HG03103 (cell line): Measurements from ENCODE around the gene DNAH2.

Experiments
- ATAC-seq: cut with Tn5 transposase; IDR thresholded peaks from one replicate; pipeline ENCODE4 v1.9.1; 2021; ENCODE audit warnings: low read depth; ENCODE audit not compliant: unreplicated experiment

The DNAH2 gene

GRCh38 chr17:7716901-7717755 lies at the start of gene DNAH2:
DNAH2 (plus strand) TSS chr17:7717744; CDS start chr17:7719735, 1,991 bp downstream.
- ATAC-seq = no peak

- ATAC-seq = no peak
Measured at GRCh38 chr17:7668482-7668881, 49.1 kb upstream of the DNAH2 start.

- ATAC-seq = no peak
Measured at GRCh38 chr17:7673239-7673638, 44.3 kb upstream of the DNAH2 start.

- ATAC-seq = no peak
Measured at GRCh38 chr17:7674934-7675333, 42.6 kb upstream of the DNAH2 start.

- ATAC-seq = no peak
Measured at GRCh38 chr17:7676533-7676932, 41.0 kb upstream of the DNAH2 start.

- ATAC-seq = no peak
Measured at GRCh38 chr17:7677388-7678067, 40.0 kb upstream of the DNAH2 start.

- ATAC-seq = no peak
Measured at GRCh38 chr17:7684851-7685532, 32.6 kb upstream of the DNAH2 start.

- ATAC-seq = peak; percentile 43
Measured at GRCh38 chr17:7685533-7686221, 31.9 kb upstream of the DNAH2 start.

- ATAC-seq = peak; percentile 40
Measured at GRCh38 chr17:7686222-7687071, 31.1 kb upstream of the DNAH2 start.

- ATAC-seq = no peak
Measured at GRCh38 chr17:7687072-7687907, 30.3 kb upstream of the DNAH2 start, which contains the start of gene TP53. TP53 (minus strand) TSS chr17:7687490; CDS start chr17:7676594, 10,896 bp downstream.

- ATAC-seq = peak; percentile 62
Measured at GRCh38 chr17:7687908-7688807, 29.4 kb upstream of the DNAH2 start, which contains the start of gene WRAP53. WRAP53 (plus strand) TSS chr17:7688477; CDS start chr17:7688649, 172 bp downstream.

GRCh38 chr17:7688808-7689316 lies 28.7 kb upstream of the DNAH2 start:
- ATAC-seq = no peak

- ATAC-seq = no peak
Measured at GRCh38 chr17:7695586-7695985, 22.0 kb upstream of the DNAH2 start.

- no peak for ATAC-seq
Measured at GRCh38 chr17:7697828-7698588, 19.5 kb upstream of the DNAH2 start.

- ATAC-seq = no peak
Measured at GRCh38 chr17:7700510-7700909, 17.0 kb upstream of the DNAH2 start.

- no peak for ATAC-seq
Measured at GRCh38 chr17:7701681-7702080, 15.9 kb upstream of the DNAH2 start.

- no peak for ATAC-seq
Measured at GRCh38 chr17:7702776-7703175, 14.8 kb upstream of the DNAH2 start.
